CD14-positive monocyte (primary cell): ENCODE measurements around the gene RTN4RL1. TPM values are rescaled to one million over a fixed set of nuclear protein-coding genes. Genes with fewer than 3 reads are reported as not detected.

Source experiments
- DNase-seq, 3 donors: peaks; one replicate each; pipeline ENCODE4 v3.0.0-alpha.2; 2011 to 2022
- H2AFZ ChIP-seq: 2 replicates; pipeline ENCODE4 v1.6.0; 2012; ENCODE audit warnings: mild to moderate bottlenecking, low read depth, low read length, inconsistent platforms; ENCODE audit not compliant: insufficient read depth, poor library complexity, severe bottlenecking
- H3K27ac ChIP-seq, 2 donors: 1 replicate in 1 of 2; 2 replicates in 1 of 2; pipeline ENCODE4 v1.5.1; 2012 to 2013; ENCODE audit warnings: low read length in 2 of 2, control low read depth in 1 of 2, inconsistent platforms in 1 of 2, low read depth in 1 of 2, mild to moderate bottlenecking in 1 of 2
- H3K27me3 ChIP-seq, 2 donors: one replicate each; pipeline versions ENCODE4 v1.6.0 to v1.6.1; 2011 to 2013; ENCODE audit warnings: low read length in 2 of 2; ENCODE audit not compliant: control insufficient read depth in 2 of 2, insufficient read depth in 2 of 2
- H3K36me3 ChIP-seq, 2 donors: replicated peaks in 1 of 2; 1 replicate in 1 of 2; 2 replicates in 1 of 2; pipeline versions ENCODE4 v1.5.1 to v1.6.1; 2012 to 2013; ENCODE audit warnings: low read length in 2 of 2, control low read depth in 1 of 2, inconsistent platforms in 1 of 2, mild to moderate bottlenecking in 1 of 2; ENCODE audit not compliant: insufficient read depth in 2 of 2, control insufficient read depth in 1 of 2
- H3K4me1 ChIP-seq, 2 donors: 1 replicate in 1 of 2; 2 replicates in 1 of 2; pipeline versions ENCODE4 v1.5.1 to v1.6.1; 2012 to 2013; ENCODE audit warnings: low read length in 2 of 2, control low read depth in 1 of 2, inconsistent platforms in 1 of 2, mild to moderate bottlenecking in 1 of 2, moderate library complexity in 1 of 2; ENCODE audit not compliant: insufficient read depth in 2 of 2, control insufficient read depth in 1 of 2
- H3K4me2 ChIP-seq: replicated peaks from 2 replicates; pipeline ENCODE3; 2012; ENCODE audit warnings: low read length, moderate library complexity, mild to moderate bottlenecking; ENCODE audit not compliant: poor library complexity, severe bottlenecking; ENCODE audit errors: extremely low read depth
- H3K4me3 ChIP-seq, 3 experiments: fragments of 200-600 bp in 1 of 3; sonication (generic) in 1 of 3; replicated peaks in 1 of 3; 1 replicate in 2 of 3; 2 replicates in 1 of 3; pipeline ENCODE4 v1.5.1; 2011 to 2013; ENCODE audit warnings: low read length in 3 of 3, mild to moderate bottlenecking in 3 of 3, control low read depth in 2 of 3, low read depth in 2 of 3, inconsistent platforms in 1 of 3, moderate library complexity in 1 of 3
- H3K79me2 ChIP-seq: 2 replicates; pipeline ENCODE4 v1.6.0; 2012; ENCODE audit warnings: mild to moderate bottlenecking, control low read depth, inconsistent platforms, low read length, moderate library complexity; ENCODE audit not compliant: insufficient read depth
- H3K9ac ChIP-seq: 2 replicates; pipeline ENCODE4 v1.6.0; 2017; ENCODE audit warnings: low read length, mild to moderate bottlenecking; ENCODE audit not compliant: insufficient read depth, poor library complexity, severe bottlenecking
- H3K9me3 ChIP-seq, 2 donors: replicated peaks in 1 of 2; 1 replicate in 1 of 2; 2 replicates in 1 of 2; pipeline versions ENCODE4 v1.5.1 to v1.6.1; 2012 to 2013; ENCODE audit warnings: low read length in 2 of 2, control low read depth in 1 of 2; ENCODE audit not compliant: control insufficient read depth in 1 of 2, insufficient read depth in 1 of 2
- H4K20me1 ChIP-seq: 2 replicates; pipeline ENCODE4 v1.6.0; 2012; ENCODE audit warnings: mild to moderate bottlenecking, low read length, control low read depth, moderate library complexity; ENCODE audit not compliant: insufficient read depth
- H3K27ac Mint-ChIP-seq, 7 donors: one replicate each; pipeline ENCODE4 v1.8.0; 2020; ENCODE audit warnings: mild to moderate bottlenecking in 7 of 7, mixed read lengths in 7 of 7, moderate library complexity in 6 of 7, inconsistent platforms in 2 of 7
- H3K27me3 Mint-ChIP-seq, 3 donors: one replicate each; pipeline ENCODE4 v1.8.0; 2021 to 2022; ENCODE audit warnings: low read depth in 3 of 3, mild to moderate bottlenecking in 3 of 3, mixed read lengths in 3 of 3, moderate library complexity in 3 of 3, inconsistent platforms in 1 of 3
- H3K36me3 Mint-ChIP-seq, 2 donors: one replicate each; pipeline ENCODE4 v1.8.0; 2020; ENCODE audit warnings: mixed read lengths in 2 of 2, inconsistent platforms in 1 of 2, mild to moderate bottlenecking in 1 of 2
- H3K4me1 Mint-ChIP-seq: one replicate; pipeline ENCODE4 v1.8.0; 2020; ENCODE audit warnings: mild to moderate bottlenecking, mixed read lengths
- H3K4me3 Mint-ChIP-seq, 2 donors: one replicate each; pipeline ENCODE4 v1.8.0; 2020; ENCODE audit warnings: mild to moderate bottlenecking in 2 of 2, mixed read lengths in 2 of 2, moderate library complexity in 1 of 2
- H3K9me3 Mint-ChIP-seq, 7 donors: one replicate each; pipeline ENCODE4 v1.8.0; 2020 to 2022; ENCODE audit warnings: mixed read lengths in 7 of 7, mild to moderate bottlenecking in 6 of 7, moderate library complexity in 6 of 7, inconsistent platforms in 2 of 7
- CTCF ChIP-seq: fragments of 200-600 bp; IDR thresholded peaks from one replicate; pipeline ENCODE4 v1.8.0; 2022; ENCODE audit warnings: antibody characterized with exemption, mild to moderate bottlenecking
- WGBS: methylation state at CpG from one replicate; pipeline ENCODE4 v1.1.5; 2013; ENCODE audit warnings: missing lambda C conversion rate; ENCODE audit not compliant: insufficient coverage; 5-methylcytosine and 5-hydroxymethylcytosine counted together
- intact Hi-C, 2 donors: fragments of 100-400 bp; cut with micrococcal nuclease; formaldehyde crosslinking; loops; one replicate each; pipeline versions ENCODE4 v1.15.0 to v1.15.1; 2023
- polyA plus RNA-seq, 3 donors: library from polyadenylated mRNA; depleted of rRNA in 1 of 3; unstranded in 2 of 3; stranded (reverse) in 1 of 3; fragments of 300-500 nt in 2 of 3; fragments of >200 nt in 1 of 3; fragmentation: Illumina TruSeq in 2 of 3; gene quantifications; 1 replicate in 2 of 3; 2 replicates in 1 of 3; pipeline ENCODE4 v1.2.3, GENCODE V29; 2012 to 2021

The RTN4RL1 gene
- polyA plus RNA-seq, 3 donors, result 0.07 to 0.29 (median 0.11) TPM

GRCh38 chr17:2054262-2054511 is 29.1 kb upstream of the RTN4RL1 start:
- H3K27me3 Mint-ChIP-seq, result peaks cover 38 to 74% (median 49%) of the 10 kb centered on the region in 3 donors
- WGBS, result 6% methylated on average over 16 of the region's 16 CpGs
- intact Hi-C loops, result loop anchor here (1.0 to 10.0 kb wide), 4 partner anchors 101 to 298 kb away; no protein-coding TSS in a partner anchor
- H3K79me2 ChIP-seq, result no peaks in the 10 kb centered on the region
- no peak for DNase-seq
- peaks cover 31% of the 10 kb centered on the region for H3K4me1 Mint-ChIP-seq
- H3K36me3 ChIP-seq, result no peaks in the 10 kb centered on the region
- no peaks in the 10 kb centered on the region for H3K36me3 Mint-ChIP-seq
- TF ChIP-seq CTCF, result no peak
- no peak overlapping the region for H2AFZ ChIP-seq
- H3K9me3 Mint-ChIP-seq, result peaks cover 0 to 19% (median 8%) of the 10 kb centered on the region in 7 donors
- peak overlapping the region; percentile 53 for H3K4me2 ChIP-seq
- H3K4me3 Mint-ChIP-seq, result peak overlapping the region; percentile 54 to 82
- peaks cover 39 to 83% of the 10 kb centered on the region in 2 donors for H3K4me1 ChIP-seq
- H3K9me3 ChIP-seq, result peaks cover 0 to 3% of the 10 kb centered on the region in 2 donors
- peaks cover 37 to 56% of the 10 kb centered on the region in 2 donors for H3K27me3 ChIP-seq
- H4K20me1 ChIP-seq, result peaks cover 14% of the 10 kb centered on the region
- H3K9ac ChIP-seq, result no peak overlapping the region
- H3K27ac Mint-ChIP-seq, result no peak overlapping the region
- no peak overlapping the region for H3K27ac ChIP-seq
- H3K4me3 ChIP-seq, result peak overlapping the region in 1 of 3 experiments; percentile 78

GRCh38 chr17:2053380-2054261 is 28.5 kb upstream of the RTN4RL1 start:
- no peak overlapping the region for H3K27ac ChIP-seq
- peak overlapping the region; percentile 53 for H3K4me2 ChIP-seq
- H2AFZ ChIP-seq, result no peak overlapping the region
- Mint-ChIP-seq H3K4me3 (peak overlapping the region; percentile 54 to 86), H3K36me3 (no peaks in the 10 kb centered on the region), H3K4me1 (peaks cover 36% of the 10 kb centered on the region), H3K27ac (peak overlapping the region in 1 of 7 donors; percentile 71), H3K27me3 (peaks cover 42 to 78% (median 55%) of the 10 kb centered on the region in 3 donors), H3K9me3 (peaks cover 0 to 19% (median 9%) of the 10 kb centered on the region in 7 donors)
- peak; percentile 57 for TF ChIP-seq CTCF
- no peaks in the 10 kb centered on the region for H3K79me2 ChIP-seq
- under 1% methylated on average over 57 of the region's 84 CpGs for WGBS
- peaks cover 0 to 3% of the 10 kb centered on the region in 2 donors for H3K9me3 ChIP-seq
- peaks cover 42 to 62% of the 10 kb centered on the region in 2 donors for H3K27me3 ChIP-seq
- peaks cover 14% of the 10 kb centered on the region for H4K20me1 ChIP-seq
- DNase-seq, result peak in 2 of 3 donors; percentile 58 to 78
- intact Hi-C loops, result loop anchor here (1.0 to 10.0 kb wide), 4 partner anchors 101 to 299 kb away; no protein-coding TSS in a partner anchor
- peak overlapping the region in 1 of 3 experiments; percentile 78 for H3K4me3 ChIP-seq
- peaks cover 39 to 82% of the 10 kb centered on the region in 2 donors for H3K4me1 ChIP-seq
- H3K9ac ChIP-seq, result no peak overlapping the region
- no peaks in the 10 kb centered on the region for H3K36me3 ChIP-seq
